DOHH2 (cell line): ENCODE results near the gene TTC7B.

ENCODE experiments used
- EZH2phosphoT487 ChIP-seq: fragments of 200-600 bp; sonication (generic); IDR thresholded peaks from 2 replicates; pipeline ENCODE4 v1.6.1; 2017; ENCODE audit warnings: borderline replicate concordance, mild to moderate bottlenecking, antibody characterized with exemption, low read length, moderate library complexity, mixed read lengths
- TF ChIP-seq, protein P1 (sequence below): fragments of 200-600 bp; sonication (generic); IDR thresholded peaks from one replicate; pipeline ENCODE4 v1.5.1; 2014; ENCODE audit warnings: antibody characterized with exemption, mild to moderate bottlenecking, low read depth, low read length; ENCODE audit not compliant: poor library complexity, severe bottlenecking

DNA sequence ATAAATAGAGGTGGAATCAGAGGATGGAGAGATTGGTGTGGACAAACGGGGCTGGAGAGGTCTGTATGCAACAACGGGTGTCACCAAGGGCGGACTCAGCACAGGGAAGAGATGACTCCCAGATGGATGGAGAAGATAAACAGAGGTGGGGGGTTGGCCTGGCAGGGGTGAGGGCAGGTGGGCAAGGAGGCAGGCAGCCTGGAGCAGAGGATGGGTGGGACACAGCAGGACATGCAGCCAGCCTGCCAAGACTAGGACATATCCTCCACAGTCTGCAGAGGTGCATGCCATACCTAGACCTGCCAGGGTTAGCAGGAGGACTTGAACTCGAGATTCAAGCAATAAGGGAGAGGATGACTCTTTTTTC lies 56.2 kb downstream of the TTC7B start:
- TF ChIP-seq, protein P1, sequence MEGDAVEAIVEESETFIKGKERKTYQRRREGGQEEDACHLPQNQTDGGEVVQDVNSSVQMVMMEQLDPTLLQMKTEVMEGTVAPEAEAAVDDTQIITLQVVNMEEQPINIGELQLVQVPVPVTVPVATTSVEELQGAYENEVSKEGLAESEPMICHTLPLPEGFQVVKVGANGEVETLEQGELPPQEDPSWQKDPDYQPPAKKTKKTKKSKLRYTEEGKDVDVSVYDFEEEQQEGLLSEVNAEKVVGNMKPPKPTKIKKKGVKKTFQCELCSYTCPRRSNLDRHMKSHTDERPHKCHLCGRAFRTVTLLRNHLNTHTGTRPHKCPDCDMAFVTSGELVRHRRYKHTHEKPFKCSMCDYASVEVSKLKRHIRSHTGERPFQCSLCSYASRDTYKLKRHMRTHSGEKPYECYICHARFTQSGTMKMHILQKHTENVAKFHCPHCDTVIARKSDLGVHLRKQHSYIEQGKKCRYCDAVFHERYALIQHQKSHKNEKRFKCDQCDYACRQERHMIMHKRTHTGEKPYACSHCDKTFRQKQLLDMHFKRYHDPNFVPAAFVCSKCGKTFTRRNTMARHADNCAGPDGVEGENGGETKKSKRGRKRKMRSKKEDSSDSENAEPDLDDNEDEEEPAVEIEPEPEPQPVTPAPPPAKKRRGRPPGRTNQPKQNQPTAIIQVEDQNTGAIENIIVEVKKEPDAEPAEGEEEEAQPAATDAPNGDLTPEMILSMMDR: no peak
- no peak for TF ChIP-seq EZH2phosphoT487
